Brain microvascular endothelial cell (primary cell): ENCODE measurements around the gene PPP2R5E.

Experiments used
- DNase-seq: peaks from one replicate; pipeline ENCODE4 v3.0.0-alpha.2; 2020
- H3K27ac ChIP-seq: fragments of 250-450 bp; sonication (Bioruptor Pico); 2 replicates; pipeline ENCODE4 v1.5.1; 2020; ENCODE audit warnings: mild to moderate bottlenecking, moderate library complexity
- H3K27me3 ChIP-seq: fragments of 250-450 bp; sonication (Bioruptor Pico); replicated peaks from 2 replicates; pipeline ENCODE4 v1.5.1; 2020; ENCODE audit warnings: mild to moderate bottlenecking
- H3K36me3 ChIP-seq: fragments of 250-450 bp; sonication (Bioruptor Pico); replicated peaks from 2 replicates; pipeline ENCODE4 v1.5.1; 2020; ENCODE audit warnings: mild to moderate bottlenecking
- H3K4me3 ChIP-seq: 2 replicates; pipeline ENCODE4 v1.5.1; 2011; ENCODE audit warnings: low read depth, mild to moderate bottlenecking, control low read depth, low read length, moderate library complexity
- in situ Hi-C: cut with HindIII; loops from 2 replicates; pipeline ENCODE4 v1.10.0; 2017; ENCODE audit warnings: low sequenced_read_pairs, low pct_ligation_motif_present
- TF ChIP-seq, protein P1 (sequence below): IDR thresholded peaks from 2 replicates; pipeline ENCODE4 v1.5.1; 2011; ENCODE audit warnings: low read depth, mild to moderate bottlenecking, moderate library complexity, low read length, control low read depth, inconsistent platforms; ENCODE audit errors: missing control alignments

PPP2R5E gene

DNA sequence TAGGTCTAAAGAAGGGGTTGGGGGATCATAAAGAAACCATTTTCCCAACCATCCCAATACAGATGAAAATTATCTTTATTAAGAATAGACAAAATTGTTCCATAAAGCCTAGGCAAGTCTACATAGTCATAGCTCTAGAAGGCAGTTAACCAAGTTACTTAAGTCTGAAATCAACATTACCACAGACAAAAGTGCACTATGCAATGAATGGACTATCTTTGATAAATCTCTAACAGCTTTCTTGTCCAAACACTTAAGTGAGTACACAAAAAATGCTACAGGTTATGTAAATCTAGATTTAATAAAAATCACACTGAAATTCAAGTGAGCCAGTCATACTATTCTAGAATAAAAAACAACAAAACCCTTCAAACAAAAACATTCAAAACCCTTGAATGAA lies 137.5 kb downstream of the PPP2R5E start:
- no peak for DNase-seq
- Histone ChIP-seq H3K4me3 (no peak overlapping the region), H3K27ac (no peak overlapping the region), H3K36me3 (no peaks in the 10 kb centered on the region), H3K27me3 (no peaks in the 10 kb centered on the region)
- TF ChIP-seq, protein P1, sequence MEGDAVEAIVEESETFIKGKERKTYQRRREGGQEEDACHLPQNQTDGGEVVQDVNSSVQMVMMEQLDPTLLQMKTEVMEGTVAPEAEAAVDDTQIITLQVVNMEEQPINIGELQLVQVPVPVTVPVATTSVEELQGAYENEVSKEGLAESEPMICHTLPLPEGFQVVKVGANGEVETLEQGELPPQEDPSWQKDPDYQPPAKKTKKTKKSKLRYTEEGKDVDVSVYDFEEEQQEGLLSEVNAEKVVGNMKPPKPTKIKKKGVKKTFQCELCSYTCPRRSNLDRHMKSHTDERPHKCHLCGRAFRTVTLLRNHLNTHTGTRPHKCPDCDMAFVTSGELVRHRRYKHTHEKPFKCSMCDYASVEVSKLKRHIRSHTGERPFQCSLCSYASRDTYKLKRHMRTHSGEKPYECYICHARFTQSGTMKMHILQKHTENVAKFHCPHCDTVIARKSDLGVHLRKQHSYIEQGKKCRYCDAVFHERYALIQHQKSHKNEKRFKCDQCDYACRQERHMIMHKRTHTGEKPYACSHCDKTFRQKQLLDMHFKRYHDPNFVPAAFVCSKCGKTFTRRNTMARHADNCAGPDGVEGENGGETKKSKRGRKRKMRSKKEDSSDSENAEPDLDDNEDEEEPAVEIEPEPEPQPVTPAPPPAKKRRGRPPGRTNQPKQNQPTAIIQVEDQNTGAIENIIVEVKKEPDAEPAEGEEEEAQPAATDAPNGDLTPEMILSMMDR = no peak
- in situ Hi-C loops = no loop called here

DNA sequence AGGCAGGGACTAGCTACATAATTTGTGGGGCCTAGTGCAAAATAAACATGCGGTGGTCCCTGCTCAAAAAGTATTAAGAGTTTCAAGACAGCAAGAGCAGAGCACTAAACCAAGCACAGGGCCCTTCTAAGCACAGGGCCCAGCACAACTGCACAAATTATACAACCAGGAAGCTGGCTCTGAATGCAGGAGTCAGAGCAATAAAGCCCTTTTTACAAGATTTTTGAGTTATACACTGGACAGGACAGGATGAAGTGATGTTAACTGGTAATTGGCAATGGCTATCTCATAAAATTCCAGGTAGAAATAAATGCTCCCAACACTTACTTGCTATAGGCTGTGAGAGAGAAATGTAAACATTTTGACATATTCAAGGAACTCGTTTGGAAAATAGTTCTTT lies 138.3 kb downstream of the PPP2R5E start:
- no peak overlapping the region for H3K4me3 ChIP-seq
- no peaks in the 10 kb centered on the region for H3K27me3 ChIP-seq
- H3K36me3 ChIP-seq = no peaks in the 10 kb centered on the region
- TF ChIP-seq, protein P1 = no peak
- DNase-seq = no peak
- H3K27ac ChIP-seq = no peak overlapping the region
- in situ Hi-C loops = no loop called here

GRCh38 chr14:63401646-63402045 lies 141.5 kb downstream of the PPP2R5E start:
- TF ChIP-seq, protein P1 = no peak
- Histone ChIP-seq H3K27ac (no peak overlapping the region), H3K4me3 (no peak overlapping the region), H3K36me3 (no peaks in the 10 kb centered on the region), H3K27me3 (no peaks in the 10 kb centered on the region)
- in situ Hi-C loops = no loop called here
- no peak for DNase-seq

GRCh38 chr14:63398952-63399351 lies 144.2 kb downstream of the PPP2R5E start:
- no peak for DNase-seq
- H3K27me3 ChIP-seq = no peaks in the 10 kb centered on the region

DNA sequence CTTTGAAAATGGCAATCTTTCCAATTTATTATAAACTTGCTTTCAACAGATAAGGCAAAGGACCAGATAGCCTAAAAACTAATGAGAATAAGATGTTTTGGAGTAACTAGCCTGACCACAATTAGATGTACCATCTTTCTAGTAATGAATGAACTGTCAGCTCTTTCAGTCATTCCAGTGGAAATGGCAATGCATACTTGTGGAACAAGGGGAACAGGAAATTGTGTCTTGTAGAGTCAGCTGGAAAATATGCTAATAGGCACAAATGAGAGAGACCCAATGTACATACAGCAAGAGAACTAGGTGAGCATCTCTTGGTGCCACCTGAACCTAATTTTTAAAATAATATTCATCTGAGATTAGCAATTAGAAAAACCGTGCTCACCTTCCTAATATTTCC lies 148.3 kb downstream of the PPP2R5E start:
- in situ Hi-C loops = no loop called here
- H3K36me3 ChIP-seq = peaks cover 7% of the 10 kb centered on the region

More at GRCh38 chr14:63398952-63399351, 144.2 kb downstream of the PPP2R5E start:
- TF ChIP-seq, protein P1 = no peak
- Histone ChIP-seq H3K27ac (no peak overlapping the region), H3K36me3 (no peaks in the 10 kb centered on the region), H3K4me3 (no peak overlapping the region)
- in situ Hi-C loops = no loop called here

DNA sequence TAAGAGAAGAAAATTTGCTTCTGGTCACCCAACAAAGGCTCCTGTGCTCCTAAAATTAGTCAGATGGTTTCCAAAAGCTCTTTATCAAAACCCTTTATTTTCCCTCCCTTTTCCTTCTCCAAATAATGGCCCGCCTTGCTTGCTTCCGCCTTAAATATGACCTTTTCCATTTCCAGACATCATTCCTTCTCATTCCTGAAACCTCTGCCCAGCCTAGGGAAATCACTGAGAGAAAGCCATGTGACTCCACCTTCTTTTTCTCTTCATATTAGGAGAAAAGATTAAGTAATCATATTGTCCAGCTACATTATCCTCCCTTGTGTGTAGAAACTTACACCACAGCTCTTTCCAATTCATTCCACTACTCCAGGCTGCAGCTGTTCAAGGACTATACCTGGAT lies 148.7 kb downstream of the PPP2R5E start:
- H3K27me3 ChIP-seq = no peaks in the 10 kb centered on the region
- no peak for DNase-seq
- H3K36me3 ChIP-seq = peaks cover 7% of the 10 kb centered on the region
- no peak overlapping the region for H3K4me3 ChIP-seq
- TF ChIP-seq, protein P1 = no peak
- in situ Hi-C loops = no loop called here
- no peak overlapping the region for H3K27ac ChIP-seq

More for the DNA sequence above, 148.3 kb downstream of the PPP2R5E start:
- TF ChIP-seq, protein P1 = no peak
- Histone ChIP-seq H3K4me3 (no peak overlapping the region), H3K27me3 (no peaks in the 10 kb centered on the region), H3K27ac (no peak overlapping the region)
- DNase-seq = no peak
